DOHH2 (cell line): Measurements from ENCODE around the gene KNL1.
A peak's percentile ranks its signal among the peaks of the same experiment; 100 is the strongest.

Source experiments
- H3F3A ChIP-seq: fragments of 200-600 bp; sonication (generic), shearing (Covaris generic); 2 replicates; pipeline ENCODE4 v1.6.0; 2016; ENCODE audit warnings: antibody characterized with exemption, mild to moderate bottlenecking; ENCODE audit not compliant: control insufficient read depth, insufficient read depth
- H3K27ac ChIP-seq: fragments of 200-600 bp; sonication (generic); 2 replicates; pipeline ENCODE4 v1.5.1; 2014; ENCODE audit warnings: low read depth, mild to moderate bottlenecking, low read length, moderate library complexity
- H3K27me3 ChIP-seq: fragments of 200-600 bp; sonication (generic); 2 replicates; pipeline ENCODE4 v1.6.1; 2014; ENCODE audit warnings: mild to moderate bottlenecking, low read length, mixed read lengths; ENCODE audit not compliant: control insufficient read depth
- H3K36me3 ChIP-seq: fragments of 200-600 bp; sonication (generic); 2 replicates; pipeline ENCODE4 v1.6.1; 2014; ENCODE audit warnings: mild to moderate bottlenecking, low read length, moderate library complexity, mixed read lengths; ENCODE audit not compliant: control insufficient read depth
- H3K4me1 ChIP-seq: fragments of 200-600 bp; sonication (generic); 2 replicates; pipeline ENCODE4 v1.6.1; 2014; ENCODE audit warnings: mild to moderate bottlenecking, low read length, mixed read lengths; ENCODE audit not compliant: control insufficient read depth
- H3K4me2 ChIP-seq: fragments of 200-600 bp; sonication (generic); 2 replicates; pipeline ENCODE4 v1.6.0; 2014; ENCODE audit warnings: mild to moderate bottlenecking, low read length, moderate library complexity
- H3K4me3 ChIP-seq: fragments of 200-600 bp; sonication (generic); 2 replicates; pipeline ENCODE4 v1.5.1; 2014; ENCODE audit warnings: mild to moderate bottlenecking, low read length, mixed read lengths
- H3K79me2 ChIP-seq: fragments of 200-600 bp; sonication (generic); 2 replicates; pipeline ENCODE4 v1.6.1; 2014; ENCODE audit warnings: mild to moderate bottlenecking, low read length, mixed read lengths; ENCODE audit not compliant: control insufficient read depth
- H3K9me2 ChIP-seq: fragments of 200-600 bp; sonication (generic); replicated peaks from 2 replicates; pipeline ENCODE4 v1.6.1; 2014; ENCODE audit warnings: mild to moderate bottlenecking, low read length, mixed read lengths; ENCODE audit not compliant: control insufficient read depth
- H3K9me3 ChIP-seq: fragments of 200-600 bp; sonication (generic); 2 replicates; pipeline ENCODE4 v1.6.1; 2014; ENCODE audit warnings: antibody characterized with exemption, low read length, mixed read lengths; ENCODE audit not compliant: control insufficient read depth, insufficient read depth
- H4K20me1 ChIP-seq: fragments of 200-600 bp; sonication (generic); 2 replicates; pipeline ENCODE4 v1.6.0; 2014; ENCODE audit warnings: low read depth, mild to moderate bottlenecking, antibody characterized with exemption, low read length, moderate library complexity; ENCODE audit not compliant: control insufficient read depth, insufficient read depth
- CTCF ChIP-seq: fragments of 200-600 bp; sonication (generic); IDR thresholded peaks from one replicate; pipeline ENCODE4 v1.5.1; 2014; ENCODE audit warnings: antibody characterized with exemption, mild to moderate bottlenecking, low read depth, low read length; ENCODE audit not compliant: poor library complexity, severe bottlenecking
- EZH2phosphoT487 ChIP-seq: fragments of 200-600 bp; sonication (generic); IDR thresholded peaks from 2 replicates; pipeline ENCODE4 v1.6.1; 2017; ENCODE audit warnings: borderline replicate concordance, mild to moderate bottlenecking, antibody characterized with exemption, low read length, moderate library complexity, mixed read lengths

The KNL1 gene

GRCh38 chr15:40598126-40598525, 4.1 kb downstream of the KNL1 start:
- H3K27ac ChIP-seq: peak overlapping the region; percentile 96; the same call in 1 of the 2 replicates
- no peak for TF ChIP-seq EZH2phosphoT487
- TF ChIP-seq CTCF: no peak
- H3K4me3 ChIP-seq: no peak overlapping the region
- H3K9me3 ChIP-seq: no peaks in the 10 kb centered on the region
- peaks cover 86% of the 10 kb centered on the region for H3K79me2 ChIP-seq
- H3K36me3 ChIP-seq: peaks cover 44% of the 10 kb centered on the region
- H3K9me2 ChIP-seq: no peaks in the 10 kb centered on the region
- H3K4me2 ChIP-seq: no peak overlapping the region
- H3F3A ChIP-seq: peaks cover 20% of the 10 kb centered on the region
- H3K4me1 ChIP-seq: peaks cover 70% of the 10 kb centered on the region
- no peaks in the 10 kb centered on the region for H3K27me3 ChIP-seq
- H4K20me1 ChIP-seq: 0 out of 2 replicates have a peak, but pooled peaks cover 5% of the 10 kb centered on the region

- H3K4me3 ChIP-seq: no peak overlapping the region
- peaks cover 20% of the 10 kb centered on the region for H3F3A ChIP-seq
- peaks cover 50% of the 10 kb centered on the region for H3K36me3 ChIP-seq
- H3K27me3 ChIP-seq: no peaks in the 10 kb centered on the region
- H3K4me2 ChIP-seq: 0 out of 2 replicates have a peak overlapping the region, but pooled peaks have one; percentile 10
- peaks cover 71% of the 10 kb centered on the region for H3K4me1 ChIP-seq
- peak overlapping the region; percentile 96 for H3K27ac ChIP-seq
- H4K20me1 ChIP-seq: 0 out of 2 replicates have a peak, but pooled peaks cover 5% of the 10 kb centered on the region
- H3K9me3 ChIP-seq: no peaks in the 10 kb centered on the region
- peaks cover 91% of the 10 kb centered on the region for H3K79me2 ChIP-seq
- TF ChIP-seq EZH2phosphoT487: no peak
- TF ChIP-seq CTCF: no peak
- no peaks in the 10 kb centered on the region for H3K9me2 ChIP-seq
Observed at GRCh38 chr15:40598672-40599071, 4.6 kb downstream of the KNL1 start.

- Histone ChIP-seq H3K9me3 (no peaks in the 10 kb centered on the region), H3F3A (peaks cover 16% of the 10 kb centered on the region), H3K4me1 (peaks cover 72% of the 10 kb centered on the region), H3K9me2 (no peaks in the 10 kb centered on the region), H3K79me2 (peaks cover 97% of the 10 kb centered on the region), H3K36me3 (peaks cover 61% of the 10 kb centered on the region), H4K20me1 (no peaks in the 10 kb centered on the region), H3K4me2 (peak overlapping the region; percentile 69), H3K27ac (peak overlapping the region; percentile 96), H3K27me3 (no peaks in the 10 kb centered on the region), H3K4me3 (peak overlapping the region; percentile 75)
- TF ChIP-seq CTCF: no peak
- TF ChIP-seq EZH2phosphoT487: no peak
Observed at GRCh38 chr15:40600956-40601355, 6.9 kb downstream of the KNL1 start.
